A549 (cell line): ENCODE measurements around the gene ADAMTS19.

Source experiments
- CTCF ChIP-seq: fragments of >200 bp; sonication (Bioruptor Twin); formaldehyde crosslinking; IDR thresholded peaks from 3 replicates; pipeline ENCODE4 v1.5.1; 2016
- POLR2A ChIP-seq: IDR thresholded peaks from 2 replicates; pipeline ENCODE4 v1.6.1; 2012; ENCODE audit warnings: mild to moderate bottlenecking, low read length
- ZNF302 ChIP-seq: fragments of 250-450 bp; sonication (Bioruptor Pico); IDR thresholded peaks from 2 replicates; pipeline ENCODE4 v1.9.0; 2021; ENCODE audit warnings: inconsistent platforms, mild to moderate bottlenecking, moderate library complexity

GRCh38 chr5:129698661-129699060, 238.6 kb downstream of the ADAMTS19 start:
- TF ChIP-seq ZNF302 (CRISPR knock-in tag) (no peak), CTCF (no peak), POLR2A (no peak)
